Activated CD8-positive, alpha-beta memory T cell treated with anti-CD3 and anti-CD28 coated beads, Interleukin-2, amount 50 U/mL, for 1 hour (primary cell): ENCODE measurements around the gene FOSL1.
"Not testable (repeated sequence)": the region's sequence is repeated elsewhere in the genome, so short reads cannot be mapped to it uniquely, and the experiment has no call there.

ENCODE experiments used
- DNase-seq: peaks from one replicate; pipeline ENCODE4 v3.0.0-alpha.2; 2020; ENCODE audit errors: extremely low read depth

FOSL1 gene

GRCh38 chr11:65852508-65853245 lies 47.5 kb downstream of the FOSL1 start:
- DNase-seq, result no peak

- DNase-seq, result no peak
These were observed 48.2 kb downstream of the FOSL1 start for GRCh38 chr11:65851811-65852507.

- no peak for DNase-seq
These were observed 49.1 kb downstream of the FOSL1 start for GRCh38 chr11:65851083-65851579.

GRCh38 chr11:65850217-65851082 lies 49.7 kb downstream of the FOSL1 start:
- DNase-seq, result no peak

GRCh38 chr11:65849771-65850216 lies 50.4 kb downstream of the FOSL1 start:
- no peak for DNase-seq

GRCh38 chr11:65849366-65849765 lies 50.8 kb downstream of the FOSL1 start:
- DNase-seq, result no peak

- not testable (repeated sequence) for DNase-seq
These were observed 51.5 kb downstream of the FOSL1 start for GRCh38 chr11:65848693-65849092.

- DNase-seq, result no peak
These were observed 52.4 kb downstream of the FOSL1 start for GRCh38 chr11:65847746-65848145.

- no peak for DNase-seq
These were observed 55.8 kb downstream of the FOSL1 start for GRCh38 chr11:65844231-65844872.

GRCh38 chr11:65843811-65844210 lies 56.4 kb downstream of the FOSL1 start:
- DNase-seq, result no peak

GRCh38 chr11:65842144-65842543 lies 58.0 kb downstream of the FOSL1 start:
- DNase-seq, result no peak
